ENCODE measurements around the gene PRDM11. TPM values are rescaled to one million over a fixed set of nuclear protein-coding genes. Genes with fewer than 3 reads are reported as not detected.
"Not testable (repeated sequence)": the region's sequence is repeated elsewhere in the genome, so short reads cannot be mapped to it uniquely, and the experiment has no call there.

Gene PRDM11
- total RNA-seq, 1 donor from 2014 or later, result 24.0 TPM

DNA sequence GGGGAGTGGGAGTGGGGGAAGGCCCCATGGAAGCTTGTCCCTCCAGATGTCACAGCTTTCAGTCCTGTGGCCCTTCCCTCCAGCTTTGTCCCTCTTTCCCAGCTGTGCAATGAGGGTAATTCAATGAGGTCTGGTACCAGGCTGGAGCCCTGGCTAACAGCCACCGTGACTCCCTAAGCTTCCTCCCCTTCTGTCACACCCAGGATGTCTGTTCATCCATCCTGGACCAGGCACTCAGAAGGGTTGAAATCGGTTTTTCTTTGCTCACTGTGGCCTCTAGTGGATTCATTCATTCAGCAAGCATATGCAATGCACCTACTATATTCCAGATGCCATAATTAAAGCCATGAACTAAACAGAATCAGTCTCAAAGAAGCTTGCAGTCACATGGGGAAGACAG, 101.0 kb downstream of the PRDM11 start:
- Mint-ChIP-seq H3K27me3 (peaks cover 3% of the 10 kb centered on the region), H3K4me3 (no peak overlapping the region), H3K9me3 (no peaks in the 10 kb centered on the region), H3K36me3 (no peaks in the 10 kb centered on the region), H3K4me1 (ENCODE audit: unreplicated experiment) (peaks cover 9% of the 10 kb centered on the region), H3K27ac (no peak overlapping the region)
- TF ChIP-seq, protein P1, sequence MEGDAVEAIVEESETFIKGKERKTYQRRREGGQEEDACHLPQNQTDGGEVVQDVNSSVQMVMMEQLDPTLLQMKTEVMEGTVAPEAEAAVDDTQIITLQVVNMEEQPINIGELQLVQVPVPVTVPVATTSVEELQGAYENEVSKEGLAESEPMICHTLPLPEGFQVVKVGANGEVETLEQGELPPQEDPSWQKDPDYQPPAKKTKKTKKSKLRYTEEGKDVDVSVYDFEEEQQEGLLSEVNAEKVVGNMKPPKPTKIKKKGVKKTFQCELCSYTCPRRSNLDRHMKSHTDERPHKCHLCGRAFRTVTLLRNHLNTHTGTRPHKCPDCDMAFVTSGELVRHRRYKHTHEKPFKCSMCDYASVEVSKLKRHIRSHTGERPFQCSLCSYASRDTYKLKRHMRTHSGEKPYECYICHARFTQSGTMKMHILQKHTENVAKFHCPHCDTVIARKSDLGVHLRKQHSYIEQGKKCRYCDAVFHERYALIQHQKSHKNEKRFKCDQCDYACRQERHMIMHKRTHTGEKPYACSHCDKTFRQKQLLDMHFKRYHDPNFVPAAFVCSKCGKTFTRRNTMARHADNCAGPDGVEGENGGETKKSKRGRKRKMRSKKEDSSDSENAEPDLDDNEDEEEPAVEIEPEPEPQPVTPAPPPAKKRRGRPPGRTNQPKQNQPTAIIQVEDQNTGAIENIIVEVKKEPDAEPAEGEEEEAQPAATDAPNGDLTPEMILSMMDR (conservative IDR thresholded peaks at IDR 0.05), result no peak
- DNase-seq (ENCODE audit: extremely low spot score, unreplicated experiment), result no peak

DNA sequence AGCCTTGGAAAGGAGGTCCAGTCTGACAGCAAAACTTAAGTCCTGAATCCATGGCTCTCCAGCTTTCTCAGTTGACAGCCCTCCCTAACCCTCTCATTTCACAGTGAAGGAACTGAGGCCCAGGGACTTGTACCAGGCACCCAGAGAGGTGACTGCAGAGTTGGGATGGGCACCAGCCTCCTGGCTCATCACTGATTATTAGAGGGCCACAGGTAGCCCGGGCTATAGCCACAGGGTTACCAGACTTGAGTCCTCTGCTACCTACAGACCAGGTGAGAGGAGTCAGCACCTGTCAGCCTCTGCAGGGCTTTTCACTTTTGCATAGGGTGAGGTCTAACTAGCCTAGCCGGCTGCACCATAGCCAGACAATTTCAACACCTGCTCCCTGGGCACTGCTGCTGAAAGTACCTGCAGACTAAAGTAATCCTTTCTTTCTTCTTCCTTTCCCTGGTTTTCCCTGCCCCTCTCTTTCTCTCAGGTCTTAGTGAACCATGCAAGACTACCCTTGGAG, 102.1 kb downstream of the PRDM11 start:
- TF ChIP-seq, protein P1 (conservative IDR thresholded peaks at IDR 0.05), result no peak
- Mint-ChIP-seq H3K4me1 (ENCODE audit: unreplicated experiment) (peaks cover 9% of the 10 kb centered on the region), H3K4me3 (no peak overlapping the region), H3K27me3 (peaks cover 3% of the 10 kb centered on the region), H3K27ac (no peak overlapping the region), H3K36me3 (no peaks in the 10 kb centered on the region), H3K9me3 (no peaks in the 10 kb centered on the region)
- DNase-seq (ENCODE audit: extremely low spot score, unreplicated experiment), result no peak

DNA sequence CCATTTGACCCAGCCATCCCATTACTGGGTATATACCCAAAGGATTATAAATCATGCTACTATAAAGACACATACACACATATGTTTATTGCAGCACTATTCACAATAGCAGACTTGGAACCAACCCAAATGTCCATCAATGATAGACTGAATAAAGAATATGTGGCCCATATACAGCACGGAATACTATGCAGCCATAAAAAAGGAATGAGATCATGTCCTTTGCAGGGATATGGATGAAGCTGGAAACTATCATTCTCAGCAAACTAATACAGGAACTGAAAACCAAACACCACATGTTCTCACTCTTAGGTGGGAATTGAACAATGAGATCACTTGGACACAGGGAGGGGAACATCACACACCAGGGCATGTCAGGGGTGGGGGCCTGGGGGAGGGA, 102.9 kb downstream of the PRDM11 start:
- H3K9me3 Mint-ChIP-seq; DNase-seq (ENCODE audit: extremely low spot score, unreplicated experiment); H3K4me1 Mint-ChIP-seq (ENCODE audit: unreplicated experiment); H3K27me3 Mint-ChIP-seq; H3K4me3 Mint-ChIP-seq; H3K36me3 Mint-ChIP-seq; H3K27ac Mint-ChIP-seq: not testable (repeated sequence)

DNA sequence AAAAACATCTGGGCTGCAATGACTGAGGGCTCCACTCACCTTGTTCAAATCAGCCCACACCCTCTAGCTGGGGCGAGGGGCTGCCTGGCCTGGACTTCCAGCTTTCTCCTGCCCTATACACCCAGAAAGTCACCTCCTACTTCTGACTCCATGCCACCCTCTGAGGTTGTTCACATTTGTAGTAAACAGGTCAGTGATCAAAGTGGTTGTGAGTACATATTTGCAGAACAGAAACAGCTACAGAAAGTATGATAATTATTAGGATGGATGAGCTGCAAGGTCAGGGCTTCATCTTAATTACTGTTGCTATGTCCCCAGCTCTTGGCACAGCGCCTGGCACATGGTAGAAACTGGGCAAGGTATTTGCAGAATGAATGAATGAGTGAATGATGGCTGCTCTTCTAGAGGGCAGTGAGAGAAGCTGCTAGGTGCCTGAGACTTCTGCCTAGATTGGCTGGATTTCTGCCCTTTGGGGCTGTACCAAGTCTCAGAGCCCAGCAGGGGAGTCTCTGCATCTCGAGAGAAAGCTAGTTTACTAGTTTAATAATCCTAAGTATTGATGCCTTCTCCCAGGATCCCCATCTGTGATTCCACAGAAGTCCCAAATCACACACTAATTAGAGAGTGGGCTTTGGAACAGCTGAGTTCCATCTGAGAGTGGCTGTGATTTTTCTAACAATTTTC, 103.7 kb downstream of the PRDM11 start:
- Mint-ChIP-seq H3K9me3 (no peaks in the 10 kb centered on the region), H3K27ac (no peak overlapping the region), H3K4me3 (no peak overlapping the region), H3K36me3 (no peaks in the 10 kb centered on the region), H3K27me3 (peaks cover 3% of the 10 kb centered on the region), H3K4me1 (ENCODE audit: unreplicated experiment) (peaks cover 9% of the 10 kb centered on the region)
- TF ChIP-seq, protein P1 (conservative IDR thresholded peaks at IDR 0.05), result no peak
- no peak for DNase-seq (ENCODE audit: extremely low spot score, unreplicated experiment)

DNA sequence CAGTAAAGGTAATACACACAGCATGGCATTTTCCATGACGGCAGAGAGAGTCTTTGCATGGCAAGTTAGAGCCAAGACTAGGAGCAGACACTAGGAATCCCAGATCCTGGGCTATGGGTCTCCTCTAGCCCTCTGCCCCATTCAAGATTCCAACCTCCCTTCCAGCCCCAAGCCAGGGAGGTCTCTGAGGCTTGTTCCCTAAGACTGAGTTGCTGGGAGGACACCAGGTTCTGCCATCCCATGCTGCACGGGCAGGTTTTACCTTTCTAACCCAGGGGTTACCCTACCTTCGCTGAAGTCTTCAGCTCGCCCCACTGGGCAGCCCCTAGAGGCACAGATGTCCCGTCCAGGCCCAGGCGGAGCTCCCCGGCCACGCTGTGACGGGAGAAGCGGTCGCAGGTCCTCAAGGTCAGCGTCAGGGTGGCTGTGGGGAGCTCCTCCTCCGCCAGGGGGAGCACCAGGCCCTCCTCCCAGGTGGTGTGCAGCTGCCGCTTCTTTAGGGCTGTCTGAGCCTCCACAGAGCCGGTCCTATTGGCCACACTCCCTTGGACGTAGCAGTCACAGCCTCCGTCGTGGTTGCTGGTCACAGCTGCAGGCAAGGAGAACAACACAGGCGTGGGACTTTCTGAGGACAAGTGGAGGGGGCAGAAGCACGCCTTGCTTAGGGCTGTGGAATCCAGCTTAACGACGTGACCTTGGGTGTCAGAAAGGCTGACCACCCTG, 105.9 kb downstream of the PRDM11 start:
- Mint-ChIP-seq H3K4me1 (ENCODE audit: unreplicated experiment) (peaks cover 5% of the 10 kb centered on the region), H3K27ac (no peak overlapping the region), H3K27me3 (peaks cover 3% of the 10 kb centered on the region), H3K9me3 (no peaks in the 10 kb centered on the region), H3K4me3 (no peak overlapping the region), H3K36me3 (no peaks in the 10 kb centered on the region)
- peak; percentile 73 for DNase-seq (ENCODE audit: extremely low spot score, unreplicated experiment)
- TF ChIP-seq, protein P1 (conservative IDR thresholded peaks at IDR 0.05), result peak; percentile 82

DNA sequence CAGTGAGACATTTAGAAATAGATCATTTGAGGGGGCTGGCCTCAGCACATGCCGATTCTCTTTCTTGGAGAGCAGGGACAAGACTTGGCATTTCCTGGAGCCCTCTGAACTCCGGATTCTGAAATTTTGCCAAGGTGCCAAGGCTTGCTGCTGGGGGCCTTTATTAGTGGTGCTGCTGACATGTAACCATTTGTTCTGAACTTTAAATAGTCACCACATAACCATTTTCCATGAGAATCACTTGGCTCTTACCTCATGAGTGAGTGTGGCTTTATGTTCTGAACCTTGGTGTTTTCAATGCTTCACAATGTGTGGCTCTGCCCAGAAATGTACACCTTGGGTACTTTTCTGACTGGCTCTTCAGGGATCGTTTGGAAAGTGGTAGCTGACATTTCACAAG, 106.4 kb downstream of the PRDM11 start:
- DNase-seq (ENCODE audit: extremely low spot score, unreplicated experiment), result no peak
- Mint-ChIP-seq H3K36me3 (no peaks in the 10 kb centered on the region), H3K27ac (no peak overlapping the region), H3K4me1 (ENCODE audit: unreplicated experiment) (no peaks in the 10 kb centered on the region), H3K4me3 (no peak overlapping the region), H3K9me3 (no peaks in the 10 kb centered on the region), H3K27me3 (peaks cover 3% of the 10 kb centered on the region)
- TF ChIP-seq, protein P1 (conservative IDR thresholded peaks at IDR 0.05), result no peak

Data from type B pancreatic cell (in vitro differentiated cells).